ENCODE results near the gene IGSF23. TPM values are rescaled to one million over a fixed set of nuclear protein-coding genes. Genes with fewer than 3 reads are reported as not detected.

IGSF23 gene
- total and polyA plus RNA-seq, 2 of the 13 experiments (the other 11 are each of a cell fraction or from before 2014, with no cell fraction given) = 2.3 to 8.8 TPM

DNA sequence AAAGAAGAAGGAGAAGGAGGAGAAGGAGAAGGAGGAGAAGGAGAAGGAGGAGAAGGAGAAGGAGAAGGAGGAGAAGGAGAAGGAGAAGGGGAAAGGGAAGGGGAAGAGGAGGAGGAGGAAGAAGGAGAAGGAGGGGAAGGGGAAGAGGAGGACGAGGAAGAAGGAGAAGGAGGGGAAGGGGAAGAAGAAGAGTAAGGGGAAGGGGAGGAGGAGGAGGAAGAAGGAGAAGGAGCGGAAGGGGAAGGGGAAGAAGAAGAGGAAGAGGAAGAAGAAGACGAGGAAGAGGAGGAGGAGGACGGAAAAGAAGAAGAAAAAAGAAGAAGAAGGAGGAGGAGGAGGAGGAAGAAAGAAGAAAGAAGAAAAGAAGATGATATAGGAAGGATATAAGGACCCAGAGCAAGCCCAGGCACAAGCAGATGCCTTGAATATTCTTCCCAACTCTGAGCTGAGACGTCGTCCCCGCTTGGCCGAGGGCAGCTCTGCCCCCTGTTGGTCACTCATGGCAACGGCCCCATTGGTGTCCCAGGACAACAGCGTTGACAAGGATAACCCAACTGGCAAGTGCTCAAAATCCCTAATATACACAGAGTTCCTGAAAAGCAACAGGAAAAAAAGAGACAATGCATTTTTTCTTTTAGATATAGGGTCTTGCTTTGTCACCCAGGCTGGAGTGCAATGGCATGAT, 30.6 kb upstream of the IGSF23 start (continued):
- TF ChIP-seq JUND (CRISPR knock-in tag; IDR thresholded peaks at IDR 0.05) = no peak
- TF ChIP-seq ZNF407 (CRISPR knock-in tag; IDR thresholded peaks at IDR 0.05; ENCODE audit: not compliant biosample characterization) = no peak
